Subcutaneous adipose tissue (tissue), 4 donors: ENCODE results near the gene SEL1L. TPM values are rescaled to one million over a fixed set of nuclear protein-coding genes. Genes with fewer than 3 reads are reported as not detected.

Source experiments
- CTCF ChIP-seq: fragments of 450-650 bp; IDR thresholded peaks from one replicate; pipeline ENCODE4 v1.5.1; 2016; ENCODE audit warnings: low read depth, mild to moderate bottlenecking, control low read depth, antibody characterized with exemption, moderate library complexity
- total RNA-seq, 4 donors: library from RNA; depleted of rRNA; stranded (reverse); fragments of >200 nt; gene quantifications; one replicate each; pipeline ENCODE4 v1.1.0, GENCODE V29; 2016

Gene SEL1L
- total RNA-seq, 4 donors from 2014 or later: 80.4 to 106 (median 94.9) TPM

GRCh38 chr14:81511111-81511904 is 22.3 kb downstream of the SEL1L start:
- TF ChIP-seq CTCF: no peak

- TF ChIP-seq CTCF: no peak
These were observed 23.7 kb downstream of the SEL1L start for GRCh38 chr14:81509838-81510452.

GRCh38 chr14:81509321-81509720 is 24.3 kb downstream of the SEL1L start:
- no peak for TF ChIP-seq CTCF

GRCh38 chr14:81506487-81506886 is 27.2 kb downstream of the SEL1L start:
- TF ChIP-seq CTCF: no peak

GRCh38 chr14:81504864-81505263 is 28.8 kb downstream of the SEL1L start:
- no peak for TF ChIP-seq CTCF

- no peak for TF ChIP-seq CTCF
These were observed 47.9 kb downstream of the SEL1L start for GRCh38 chr14:81485781-81486180.

- TF ChIP-seq CTCF: no peak
These were observed 48.3 kb downstream of the SEL1L start for GRCh38 chr14:81485372-81485771.
